ENCODE measurements around the gene ZNF57. TPM values are rescaled to one million over a fixed set of nuclear protein-coding genes. Genes with fewer than 3 reads are reported as not detected.

Gene ZNF57
- total and polyA plus RNA-seq, 9 of the 15 experiments (the other 6 are each of a cell fraction or from before 2014, with no cell fraction given): 3.9 to 13.5 (median 7.8) TPM

GRCh38 chr19:2962018-2962670 is 61.4 kb downstream of the ZNF57 start (continued):
- TF ChIP-seq TFAP4 (CRISPR knock-in tag; IDR thresholded peaks at IDR 0.05; ENCODE audit: borderline replicate concordance): no peak
- peak; percentile 81 for TF ChIP-seq E2F3 (CRISPR knock-in tag; IDR thresholded peaks at IDR 0.05)
- no peak for TF ChIP-seq PBX2 (CRISPR knock-in tag; IDR thresholded peaks at IDR 0.05; ENCODE audit: low read depth)
- TF ChIP-seq PBX2 (tag; conservative IDR thresholded peaks at IDR 0.05; ENCODE audit: low read depth): no peak; the same call in 1 of the 2 replicates
- TF ChIP-seq MBD2 (IDR thresholded peaks at IDR 0.05; ENCODE audit: borderline replicate concordance, low read depth): no peak
- 0 out of 2 replicates have a peak, but pooled peaks have one; percentile 36 for TF ChIP-seq ZNF766 (CRISPR knock-in tag; conservative IDR thresholded peaks at IDR 0.05)
- TF ChIP-seq FOXK1 (CRISPR knock-in tag; IDR thresholded peaks at IDR 0.05; ENCODE audit: borderline replicate concordance): no peak
- no peak for TF ChIP-seq PTRF (tag; IDR thresholded peaks at IDR 0.05)
- peak; percentile 66 for TF ChIP-seq KLF16 (IDR thresholded peaks at IDR 0.05)
- no peak for TF ChIP-seq E2F1 (CRISPR knock-in tag; IDR thresholded peaks at IDR 0.05)
- no peak for TF ChIP-seq U2AF1 (optimal IDR thresholded peaks at IDR 0.05; ENCODE audit: low read depth, low read length)
- TF ChIP-seq CBFA2T2 (conservative IDR thresholded peaks at IDR 0.05): no peak
- TF ChIP-seq SRF (CRISPR knock-in tag; IDR thresholded peaks at IDR 0.05): no peak
- no peak for TF ChIP-seq LARP7 (IDR thresholded peaks at IDR 0.05)
- 0 out of 2 replicates have a peak, but pooled peaks have one; percentile 22 for TF ChIP-seq NFXL1 (CRISPR knock-in tag; IDR thresholded peaks at IDR 0.05)
- no peak for TF ChIP-seq MAFG (tag; conservative IDR thresholded peaks at IDR 0.05)
- TF ChIP-seq ZNF778 (CRISPR knock-in tag; IDR thresholded peaks at IDR 0.05): no peak
- TF ChIP-seq NFIX (CRISPR knock-in tag; IDR thresholded peaks at IDR 0.05; ENCODE audit: low read depth): peak; percentile 64; the same call in 1 of the 2 replicates
- TF ChIP-seq CCAR2 (IDR thresholded peaks at IDR 0.05; ENCODE audit: low read depth, low read length): no peak

Data from K562 (cell line).